HG02973 (cell line): ENCODE results near the gene PLK3.
"Not testable (repeated sequence)": the region's sequence is repeated elsewhere in the genome, so short reads cannot be mapped to it uniquely, and the experiment has no call there.

Experiments
- ATAC-seq: cut with Tn5 transposase; IDR thresholded peaks from one replicate; pipeline ENCODE4 v1.9.1; 2021; ENCODE audit warnings: moderate library complexity; ENCODE audit not compliant: unreplicated experiment

Gene PLK3

GRCh38 chr1:44826375-44827196 lies 26.4 kb downstream of the PLK3 start:
- ATAC-seq: no peak

DNA sequence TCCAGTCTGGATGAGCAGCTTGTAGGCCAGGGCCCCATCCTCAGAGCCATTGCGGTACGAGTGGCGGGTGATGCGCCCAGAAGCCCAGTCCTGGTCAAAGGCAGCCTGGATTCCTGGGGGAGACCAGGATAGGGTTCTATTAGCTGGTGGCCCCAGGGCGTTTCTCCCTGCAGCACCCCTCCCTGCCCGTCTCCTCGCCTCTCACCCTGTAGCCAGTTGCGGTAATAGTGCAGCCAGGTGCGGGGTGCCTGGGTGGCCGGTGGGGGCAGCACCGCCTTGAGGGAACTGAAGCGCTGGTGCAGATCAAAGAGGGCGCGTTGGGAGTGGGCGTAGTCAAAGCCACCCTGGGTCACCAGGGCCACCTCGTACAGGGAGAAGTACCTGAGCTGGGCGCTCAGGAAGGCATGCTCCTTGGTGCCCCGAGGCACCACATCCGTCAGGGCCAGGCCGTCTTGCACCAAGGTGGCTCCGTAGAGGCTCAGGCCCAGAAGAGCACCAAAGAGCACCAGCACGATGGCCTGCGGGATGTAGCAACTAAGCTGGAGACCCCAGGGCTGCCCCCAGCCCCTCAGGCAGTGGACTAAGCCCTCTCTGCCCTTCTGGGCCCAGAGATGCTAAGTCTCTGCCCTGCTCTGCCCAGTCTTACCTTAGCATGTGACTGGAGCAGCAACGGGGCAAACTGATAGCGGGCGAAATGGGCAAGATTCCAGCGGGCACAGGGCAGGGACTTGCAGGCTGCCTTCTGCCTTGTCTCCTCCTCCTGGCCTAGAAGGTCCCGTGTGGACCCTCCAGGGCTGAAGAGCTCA lies 27.2 kb downstream of the PLK3 start:
- no peak for ATAC-seq

- no peak for ATAC-seq
Measured at GRCh38 chr1:44828003-44828651, 27.9 kb downstream of the PLK3 start.

GRCh38 chr1:44828841-44829440 lies 28.8 kb downstream of the PLK3 start:
- ATAC-seq: no peak

- ATAC-seq: no peak
Measured at GRCh38 chr1:44829506-44830384, 29.6 kb downstream of the PLK3 start.

- ATAC-seq: no peak
Measured at GRCh38 chr1:44830900-44831304, 30.7 kb downstream of the PLK3 start.

- ATAC-seq: no peak
Measured at GRCh38 chr1:44831516-44831915, 31.3 kb downstream of the PLK3 start.

- no peak for ATAC-seq
Measured at GRCh38 chr1:44832056-44832705, 32.0 kb downstream of the PLK3 start.

GRCh38 chr1:44834328-44834727 lies 34.2 kb downstream of the PLK3 start:
- no peak for ATAC-seq

- no peak for ATAC-seq
Measured at GRCh38 chr1:44835738-44836675, 35.8 kb downstream of the PLK3 start.

- not testable (repeated sequence) for ATAC-seq
Measured at GRCh38 chr1:44838294-44838693, 38.1 kb downstream of the PLK3 start.

DNA sequence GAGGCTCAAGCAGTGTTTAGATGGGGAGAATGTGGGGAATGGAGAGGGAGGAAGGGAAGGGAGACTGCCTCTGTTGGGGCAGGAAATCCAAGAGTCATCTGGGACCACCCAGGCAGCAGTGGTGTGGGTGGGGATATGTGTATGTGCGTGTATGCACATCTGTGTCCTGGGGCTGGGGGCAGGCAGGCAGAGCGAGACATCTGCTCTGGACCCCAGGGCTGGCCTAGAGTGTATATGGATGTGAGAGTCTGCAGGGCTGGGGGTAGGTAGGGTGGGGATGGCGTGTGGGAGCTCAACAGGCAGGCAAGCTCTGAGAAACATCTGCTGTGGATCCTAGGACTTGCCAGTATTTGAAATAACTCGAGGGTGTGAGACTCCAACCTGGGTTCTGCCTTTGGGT lies 39.4 kb downstream of the PLK3 start:
- no peak for ATAC-seq

DNA sequence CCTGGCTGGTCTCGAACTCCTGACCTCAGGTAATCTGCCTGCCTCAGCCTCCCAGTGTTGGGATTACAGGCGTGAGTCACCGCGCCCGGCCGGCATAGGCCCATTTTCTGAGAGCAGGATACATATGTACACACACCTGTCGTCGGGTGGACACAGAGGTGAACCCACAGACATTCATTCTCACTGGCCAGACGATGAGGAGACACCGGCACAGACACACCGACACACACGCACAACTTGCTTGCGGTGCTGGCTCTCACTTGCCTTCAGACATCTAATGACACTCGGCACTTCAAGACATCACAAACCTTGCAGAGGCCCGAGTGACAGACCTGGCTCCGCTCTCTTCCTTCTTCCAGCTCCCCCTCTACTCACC lies 42.3 kb downstream of the PLK3 start:
- no peak for ATAC-seq

- ATAC-seq: no peak
Measured at GRCh38 chr1:44842862-44843655, 42.9 kb downstream of the PLK3 start, which contains the start of gene PTCH2. Gene PTCH2 (minus strand): TSS chr1:44843253. CDS start chr1:44842932, 321 bp downstream.

DNA sequence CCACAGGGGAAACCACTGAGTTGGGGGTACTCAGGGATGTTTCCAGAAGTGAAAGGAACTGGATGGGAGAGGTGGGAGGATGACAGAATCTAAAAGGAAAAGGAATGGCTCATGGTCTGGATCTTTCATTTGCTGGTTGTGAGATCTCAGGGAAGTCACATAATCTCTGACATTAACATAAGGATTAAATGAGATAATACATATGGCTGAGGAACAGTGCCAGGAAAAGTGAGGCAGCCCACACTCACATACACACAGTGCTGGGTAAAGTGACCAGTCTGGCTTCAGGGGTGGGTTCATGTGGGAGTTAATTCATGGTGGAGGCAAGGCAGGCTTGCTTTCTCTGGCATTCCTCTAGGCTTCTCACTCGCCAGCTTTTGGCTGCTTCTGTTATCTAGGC lies 46.8 kb downstream of the PLK3 start:
- ATAC-seq: no peak

- no peak for ATAC-seq
Measured at GRCh38 chr1:44847845-44848244, 47.7 kb downstream of the PLK3 start.

GRCh38 chr1:44848456-44849181 lies 48.4 kb downstream of the PLK3 start:
- ATAC-seq: no peak
